ENCODE data around the gene EXOC3.

EXOC3 gene

DNA sequence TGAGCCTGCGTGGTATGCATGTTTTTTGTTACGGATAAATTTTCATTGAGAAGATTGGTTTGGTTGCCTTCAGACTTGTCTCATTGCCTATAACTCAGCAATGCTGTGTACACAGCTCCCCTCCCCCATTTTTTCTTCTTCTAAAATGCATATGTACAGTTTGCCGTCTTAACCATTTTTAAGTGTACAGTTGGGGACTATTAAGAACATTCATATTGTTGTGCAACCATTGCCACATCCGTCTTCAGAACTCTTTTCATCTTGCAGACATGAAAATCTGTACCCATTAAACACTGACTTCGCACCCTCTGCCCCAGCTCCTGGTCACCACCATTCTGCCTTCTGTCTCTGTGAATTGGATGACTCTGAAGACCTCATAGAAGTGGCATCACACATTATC is 6.2 kb downstream of the EXOC3 start:
- in situ Hi-C loops (cut with MboI; ENCODE audit: low pct_unique_long_range_greater_than_20kb, low sequenced_read_pairs, unreplicated experiment), result no loop called here
- no peak for TF ChIP-seq CTCF (IDR thresholded peaks at IDR 0.05; ENCODE audit: extremely low read depth, insufficient read depth, missing control alignments)
- DNase-seq (ENCODE audit: low spot score), result no peak

- no peak for DNase-seq (ENCODE audit: low spot score)
- TF ChIP-seq CTCF (IDR thresholded peaks at IDR 0.05; ENCODE audit: extremely low read depth, insufficient read depth, missing control alignments), result no peak
- in situ Hi-C loops (cut with MboI; ENCODE audit: low pct_unique_long_range_greater_than_20kb, low sequenced_read_pairs, unreplicated experiment), result no loop called here
These were observed 8.8 kb downstream of the EXOC3 start for GRCh38 chr5:451587-452458.

GRCh38 chr5:452978-453710 is 10.2 kb downstream of the EXOC3 start:
- in situ Hi-C loops (cut with MboI; ENCODE audit: low pct_unique_long_range_greater_than_20kb, low sequenced_read_pairs, unreplicated experiment), result no loop called here
- DNase-seq (ENCODE audit: low spot score), result no peak
- TF ChIP-seq CTCF (IDR thresholded peaks at IDR 0.05; ENCODE audit: extremely low read depth, insufficient read depth, missing control alignments), result no peak

DNA sequence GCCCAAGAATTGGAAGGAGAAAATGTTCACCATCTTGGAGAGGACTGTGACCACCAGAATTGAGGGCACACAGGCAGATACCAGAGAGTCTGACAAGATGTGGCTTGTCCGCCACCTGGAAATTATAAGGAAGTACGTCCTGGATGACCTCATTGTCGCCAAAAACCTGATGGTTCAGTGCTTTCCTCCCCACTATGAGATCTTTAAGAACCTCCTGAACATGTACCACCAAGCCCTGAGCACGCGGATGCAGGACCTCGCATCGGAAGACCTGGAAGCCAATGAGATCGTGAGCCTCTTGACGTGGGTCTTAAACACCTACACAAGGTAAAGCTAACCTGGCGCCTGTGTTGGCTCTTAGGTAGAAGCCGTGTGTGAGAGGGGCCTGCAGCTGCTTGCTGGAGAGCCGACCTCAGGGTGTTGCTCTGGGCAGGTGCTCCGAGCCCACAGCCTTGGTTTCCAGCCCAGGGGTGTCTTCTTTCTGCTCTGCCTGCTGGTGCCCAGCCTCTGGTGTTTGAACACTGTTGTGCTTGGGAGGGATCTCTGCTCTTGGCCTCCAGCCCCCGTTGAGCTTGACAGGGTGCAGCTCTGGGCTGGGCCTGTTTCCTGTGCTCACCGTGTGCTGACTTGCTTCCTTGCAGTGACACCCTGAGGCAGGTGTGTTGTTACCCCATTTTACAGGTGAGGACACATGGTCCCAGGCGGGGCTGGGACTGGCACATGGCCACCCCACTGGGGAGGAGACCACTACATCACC is 10.9 kb downstream of the EXOC3 start:
- in situ Hi-C loops (cut with MboI; ENCODE audit: low pct_unique_long_range_greater_than_20kb, low sequenced_read_pairs, unreplicated experiment), result no loop called here
- no peak for TF ChIP-seq CTCF (IDR thresholded peaks at IDR 0.05; ENCODE audit: extremely low read depth, insufficient read depth, missing control alignments)
- no peak for DNase-seq (ENCODE audit: low spot score)

DNA sequence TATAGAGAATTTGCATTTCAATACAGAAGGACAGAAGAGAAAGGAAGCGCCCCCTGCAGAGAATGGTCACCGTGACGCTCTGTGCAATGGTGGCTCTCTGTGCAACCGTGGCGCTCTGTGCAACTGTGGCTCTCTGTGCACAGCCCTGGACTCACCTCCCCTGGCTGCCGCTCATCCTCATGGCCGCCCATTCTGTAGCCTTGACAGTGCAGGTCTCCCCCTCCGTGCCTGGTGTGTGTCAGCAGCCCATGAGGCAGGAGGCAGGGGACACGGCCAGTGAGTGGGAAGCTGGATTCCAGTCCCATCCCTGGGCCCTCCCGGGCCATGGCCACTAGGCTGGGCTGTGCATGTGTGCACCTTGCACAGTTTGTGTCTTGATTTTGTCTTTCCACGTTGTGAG is 12.0 kb downstream of the EXOC3 start:
- DNase-seq (ENCODE audit: low spot score), result no peak
- TF ChIP-seq CTCF (IDR thresholded peaks at IDR 0.05; ENCODE audit: extremely low read depth, insufficient read depth, missing control alignments), result no peak
- in situ Hi-C loops (cut with MboI; ENCODE audit: low pct_unique_long_range_greater_than_20kb, low sequenced_read_pairs, unreplicated experiment), result no loop called here

GRCh38 chr5:455806-456205 is 12.8 kb downstream of the EXOC3 start:
- TF ChIP-seq CTCF (IDR thresholded peaks at IDR 0.05; ENCODE audit: extremely low read depth, insufficient read depth, missing control alignments), result no peak
- no peak for DNase-seq (ENCODE audit: low spot score)
- in situ Hi-C loops (cut with MboI; ENCODE audit: low pct_unique_long_range_greater_than_20kb, low sequenced_read_pairs, unreplicated experiment), result no loop called here
